ENCODE measurements around the gene PRKAG2.
A peak's percentile ranks its signal among the peaks of the same experiment; 100 is the strongest.
"Not testable (repeated sequence)": the region's sequence is repeated elsewhere in the genome, so short reads cannot be mapped to it uniquely, and the experiment has no call there.

The PRKAG2 gene

DNA sequence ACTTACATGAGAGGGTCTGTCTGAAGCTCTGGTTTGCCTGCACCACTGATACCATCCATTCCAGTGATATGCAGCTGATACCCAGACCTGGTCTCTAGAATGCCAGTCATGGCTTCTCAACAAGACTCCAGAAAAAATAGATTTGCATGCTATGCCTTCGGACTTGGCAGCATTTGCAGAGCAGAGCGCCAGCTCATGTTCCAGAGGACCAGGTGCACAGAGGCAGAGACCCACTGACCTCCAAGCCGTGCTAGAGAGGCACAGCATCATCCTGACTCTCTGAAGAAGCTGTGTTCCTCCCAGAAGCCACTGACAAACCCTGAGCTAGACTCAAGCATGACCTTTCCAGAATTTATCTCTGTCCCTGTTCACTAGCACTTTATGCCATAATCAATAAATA lies 6.9 kb upstream of the PRKAG2 start:
- DNase-seq = no peak

DNA sequence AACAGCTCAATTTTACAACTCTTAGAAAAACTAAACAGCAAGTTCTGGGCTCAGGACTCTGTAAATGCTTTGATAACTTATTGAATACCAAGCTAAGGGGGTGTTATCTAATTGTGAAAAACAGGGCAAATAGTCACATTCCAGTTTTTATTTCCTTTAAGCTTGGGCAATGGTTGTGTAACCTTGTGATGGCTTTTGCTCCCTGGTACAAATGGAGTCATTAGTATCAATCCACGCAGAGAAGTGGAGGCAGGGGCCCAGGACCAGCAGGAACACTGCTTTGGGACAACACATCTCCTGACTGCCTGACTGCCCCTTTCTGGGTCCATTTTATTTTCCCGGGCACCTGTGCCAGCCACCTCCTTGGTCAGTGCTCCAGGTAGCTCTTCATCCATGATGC lies 5.8 kb upstream of the PRKAG2 start:
- no peak for DNase-seq

- DNase-seq = no peak
Observed at GRCh38 chr7:151880688-151881087, 3.8 kb upstream of the PRKAG2 start.

- DNase-seq = no peak
Observed at GRCh38 chr7:151877911-151878835, 1.3 kb upstream of the PRKAG2 start.

- DNase-seq = peak; percentile 73 to 81
Observed at GRCh38 chr7:151875942-151876898, 695 bp downstream of the PRKAG2 start.

DNA sequence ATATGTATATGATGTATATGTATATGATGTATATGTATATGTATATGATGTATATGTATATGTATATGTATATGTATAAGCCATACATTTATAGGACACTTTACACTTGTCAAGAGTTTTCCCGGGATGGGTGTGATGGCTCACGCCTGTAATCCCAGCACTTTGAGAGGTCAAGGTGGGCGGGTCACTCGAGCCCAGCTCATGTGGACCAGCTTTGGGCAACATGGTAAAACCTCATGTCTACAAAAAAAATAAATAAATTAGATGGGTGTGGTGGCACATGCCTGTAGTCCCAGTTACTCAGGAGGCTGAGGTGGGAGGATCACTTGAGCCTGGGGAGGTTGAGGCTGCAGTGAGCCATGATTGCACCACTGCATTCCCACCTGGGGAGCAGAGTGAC lies 2.4 kb downstream of the PRKAG2 start:
- not testable (repeated sequence) for DNase-seq

- DNase-seq = no peak
Observed at GRCh38 chr7:151873402-151873965, 3.4 kb downstream of the PRKAG2 start.

GRCh38 chr7:151872531-151873401 lies 4.1 kb downstream of the PRKAG2 start:
- no peak for DNase-seq

- DNase-seq = no peak
Observed at GRCh38 chr7:151871904-151872303, 5.0 kb downstream of the PRKAG2 start.

- no peak for DNase-seq
Observed at GRCh38 chr7:151871189-151871735, 5.7 kb downstream of the PRKAG2 start.

DNA sequence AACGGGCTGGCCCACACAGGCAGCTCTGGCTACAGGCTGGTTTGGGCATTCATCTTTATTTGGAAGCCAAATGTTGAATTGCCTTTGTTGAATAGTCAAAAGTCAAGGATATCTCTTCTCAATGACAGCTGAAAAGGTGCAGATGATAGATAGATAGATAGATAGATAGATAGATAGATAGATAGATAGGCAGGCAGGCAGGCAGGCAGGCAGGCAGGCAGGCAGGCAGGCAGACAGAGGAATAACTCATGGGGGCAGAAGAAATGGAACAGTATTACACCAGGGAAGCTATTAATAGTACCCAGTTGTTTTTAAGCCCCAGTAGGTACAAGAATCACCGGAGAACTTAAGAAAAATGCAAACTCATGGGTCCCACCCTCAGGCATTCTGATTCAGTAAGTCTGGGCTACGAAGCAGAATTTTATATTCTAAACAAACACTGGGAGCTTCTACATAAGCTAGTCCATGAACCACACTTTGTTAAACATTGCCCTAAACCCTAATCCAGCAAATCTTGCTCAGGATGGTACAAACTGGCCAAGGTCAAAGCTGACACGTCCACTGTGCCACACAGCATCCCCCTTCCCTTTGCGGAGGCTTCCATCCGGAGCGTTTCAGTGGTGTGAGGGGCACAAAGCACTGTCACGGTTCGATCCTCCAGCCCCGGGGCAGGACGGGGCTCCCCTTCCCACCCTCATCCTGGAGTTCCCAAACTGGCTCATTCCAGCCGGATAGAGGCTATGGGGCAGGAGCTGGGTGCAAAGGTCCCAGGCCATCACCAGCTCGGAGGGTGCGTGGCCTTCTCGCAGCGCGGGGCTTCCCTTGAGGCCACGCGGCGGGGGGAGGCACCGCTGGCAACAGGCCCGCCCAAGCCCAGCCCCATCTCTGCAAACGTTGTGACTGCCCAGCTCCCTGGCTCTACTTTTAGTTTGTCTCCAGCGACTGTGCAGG lies 6.7 kb downstream of the PRKAG2 start:
- no peak for DNase-seq

DNA sequence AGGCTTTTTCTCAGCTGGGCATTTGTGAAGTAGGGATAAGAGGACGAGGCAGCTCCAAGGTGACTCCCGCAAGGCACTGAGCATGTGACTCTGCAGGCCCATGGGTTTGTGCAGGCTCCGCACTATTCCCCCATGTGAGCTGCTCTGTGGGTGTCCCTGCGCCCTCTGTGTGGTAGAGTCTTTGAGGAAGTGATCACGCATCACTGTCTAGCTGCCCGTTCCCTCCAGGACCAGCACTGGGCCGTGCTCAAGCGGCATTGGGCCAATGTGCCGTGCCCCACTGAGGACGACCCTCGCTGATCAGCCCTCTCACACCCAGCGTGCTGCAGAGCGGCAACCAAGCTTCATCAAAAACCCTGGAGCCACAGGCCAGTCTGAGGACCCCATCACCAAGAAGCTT lies 7.5 kb downstream of the PRKAG2 start:
- DNase-seq = no peak

DNA sequence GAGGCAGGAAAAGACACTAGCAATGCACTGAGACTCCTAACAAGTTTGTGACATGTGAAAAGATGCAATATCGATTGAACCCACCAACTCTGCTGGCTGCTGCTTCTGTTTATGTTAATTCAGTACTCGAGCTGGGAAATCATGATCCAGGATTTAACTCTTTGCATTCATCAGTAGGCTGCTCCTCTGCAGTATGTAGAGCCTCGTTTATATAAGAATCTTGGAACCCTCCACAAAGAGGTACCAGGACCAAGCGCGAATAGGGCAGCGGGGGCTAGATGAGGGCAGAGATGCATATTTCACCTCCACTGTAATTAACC lies 7.8 kb downstream of the PRKAG2 start:
- DNase-seq = no peak

- no peak for DNase-seq
Observed at GRCh38 chr7:151868396-151869108, 8.4 kb downstream of the PRKAG2 start.

DNA sequence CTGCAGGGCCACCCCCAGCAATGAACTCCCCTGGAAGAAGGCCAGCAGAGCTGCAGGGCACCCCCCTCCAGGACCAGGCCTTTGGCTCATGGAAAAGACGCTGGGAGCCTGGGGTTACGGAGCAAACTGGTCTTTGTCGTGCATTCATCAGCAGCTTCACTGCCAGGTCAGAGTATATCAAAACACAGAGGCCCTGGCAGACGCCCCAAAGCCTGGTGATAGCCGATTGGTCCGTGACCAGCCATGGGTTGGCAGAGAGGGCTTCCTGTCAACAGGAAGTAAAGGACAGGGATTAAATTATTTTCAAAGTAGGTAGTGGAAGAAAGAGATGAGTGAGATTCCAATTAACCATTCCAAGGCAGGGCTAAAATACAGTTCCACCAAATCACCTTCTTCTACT lies 9.0 kb downstream of the PRKAG2 start:
- DNase-seq = no peak

DNA sequence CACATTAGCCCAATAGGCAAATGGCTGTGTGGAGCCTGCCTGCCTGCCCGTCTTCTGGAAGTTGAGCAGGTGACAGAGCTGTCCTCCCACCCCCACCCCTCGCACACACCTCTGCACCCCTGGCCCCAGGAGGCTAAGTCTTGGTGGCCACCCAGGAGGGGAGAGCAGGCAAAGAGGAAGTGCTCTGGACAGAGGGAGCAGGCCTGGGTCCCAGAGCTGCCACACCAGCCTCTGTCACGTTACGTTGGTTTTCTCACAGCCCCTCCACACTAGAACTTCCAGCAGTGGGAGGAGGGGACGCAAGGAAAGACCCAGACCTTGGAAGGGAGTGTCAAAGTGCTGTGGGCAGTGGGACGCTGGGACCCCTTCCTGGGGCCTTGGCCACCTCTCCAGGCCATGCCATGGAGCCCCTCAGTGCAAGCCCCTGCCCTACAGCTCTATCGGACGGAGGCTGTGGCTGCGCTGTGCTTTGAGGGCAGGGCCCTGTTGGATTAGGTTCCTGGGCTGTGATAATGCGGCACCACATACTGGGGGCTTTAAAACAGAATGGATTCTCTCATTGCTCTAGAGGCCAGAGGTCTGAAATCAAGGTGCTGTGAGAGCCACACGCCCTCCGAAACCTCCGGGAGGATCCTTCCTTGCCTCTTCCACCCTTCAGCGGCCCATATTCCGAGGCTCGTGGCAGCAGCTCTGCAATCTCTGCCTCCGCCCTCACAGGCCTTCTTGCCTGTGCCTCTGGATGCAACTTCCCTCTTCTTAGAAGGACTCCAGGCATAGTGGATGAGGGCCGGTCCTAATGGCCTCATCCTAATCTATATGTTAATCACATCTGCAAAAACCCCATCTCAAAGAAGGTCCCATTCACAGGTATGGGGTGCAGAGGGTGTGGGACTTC lies 9.9 kb downstream of the PRKAG2 start:
- no peak for DNase-seq

- no peak for DNase-seq
Observed at GRCh38 chr7:151866028-151866427, 10.9 kb downstream of the PRKAG2 start.

DNA sequence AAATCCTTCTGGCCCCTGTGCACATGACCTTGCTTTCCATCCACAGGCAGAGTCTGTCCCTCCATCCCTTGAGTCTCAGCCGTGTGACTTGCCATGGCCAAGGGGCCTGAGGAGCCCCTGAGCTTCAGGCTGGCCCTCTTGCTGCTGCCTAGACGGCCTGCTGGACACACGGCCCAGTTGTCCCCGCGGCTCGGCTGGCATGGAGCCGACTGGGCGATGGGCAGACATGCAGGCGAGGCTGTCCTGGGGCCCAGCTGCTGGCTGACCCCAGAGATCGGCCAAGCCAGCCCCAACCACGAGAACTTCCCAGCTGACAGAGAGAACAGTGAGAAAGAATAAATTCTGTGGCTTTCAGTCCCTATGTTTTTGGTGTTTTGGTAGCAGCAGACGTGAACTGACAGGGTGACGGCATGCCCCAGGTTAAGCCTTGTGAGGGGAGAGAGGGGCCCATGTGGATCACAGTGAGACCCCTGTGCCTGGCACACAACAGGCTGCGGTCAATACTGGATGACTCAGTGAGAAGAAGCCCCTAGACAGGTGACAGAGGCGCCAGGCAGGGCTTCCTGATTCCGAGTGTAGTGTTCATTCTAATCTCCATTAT lies 11.7 kb downstream of the PRKAG2 start:
- DNase-seq = no peak

GRCh38 chr7:151864561-151864960 lies 12.4 kb downstream of the PRKAG2 start:
- DNase-seq = no peak

Measured in activated T-cell treated with anti-CD3 and anti-CD28 coated beads, Interleukin-2, amount 50 U/mL, for 48 hours (primary cell).